OCI-M2 (cell line): ENCODE results near the gene CNN3.

ENCODE experiments used
- DNase-seq: peaks from one replicate; lab custom pipeline; 2025; ENCODE audit not compliant: unreplicated experiment; lab: John Stamatoyannopoulos, UW

The CNN3 gene

DNA sequence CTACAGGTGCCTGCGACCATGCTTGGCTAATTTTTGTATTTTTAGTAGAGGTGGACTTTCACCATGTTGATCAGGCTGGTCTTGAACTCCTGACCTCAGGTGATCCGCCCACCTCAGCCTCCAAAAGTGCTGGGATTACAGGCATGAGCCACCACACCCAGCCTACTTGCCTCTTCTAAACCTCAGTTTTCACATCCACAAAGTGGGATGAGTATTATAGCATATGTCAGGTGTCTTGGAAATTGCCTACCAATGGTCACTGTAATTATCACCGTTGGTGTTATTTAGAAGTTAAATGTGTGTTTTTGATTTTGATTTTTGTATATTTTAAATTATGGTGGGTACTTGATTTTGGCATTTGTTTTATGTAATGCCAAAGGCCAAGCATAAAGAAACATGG is 70.0 kb downstream of the CNN3 start:
- no peak for DNase-seq

DNA sequence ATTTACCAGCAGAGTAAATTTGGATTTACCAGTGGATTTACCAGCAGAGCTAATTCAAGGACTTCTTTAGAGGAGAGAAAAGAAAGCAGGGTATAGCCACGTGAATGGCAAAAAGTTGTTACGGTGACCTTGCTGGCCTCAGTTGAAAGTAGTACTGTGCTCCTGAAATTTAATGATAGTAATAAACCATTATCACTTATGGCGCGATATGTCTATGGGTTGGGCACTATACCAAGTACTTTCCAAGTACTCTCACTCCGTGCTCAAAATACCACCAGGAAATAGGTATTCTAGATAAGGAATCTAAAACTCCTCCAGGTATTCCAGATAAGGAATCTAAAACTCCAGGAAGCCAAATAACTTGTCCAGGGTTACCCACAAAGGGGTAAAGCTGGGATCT is 70.9 kb downstream of the CNN3 start:
- no peak for DNase-seq

GRCh38 chr1:94855307-94855700 is 71.6 kb downstream of the CNN3 start:
- DNase-seq: no peak

GRCh38 chr1:94854458-94855306 is 72.2 kb downstream of the CNN3 start:
- DNase-seq: peak; percentile 16

DNA sequence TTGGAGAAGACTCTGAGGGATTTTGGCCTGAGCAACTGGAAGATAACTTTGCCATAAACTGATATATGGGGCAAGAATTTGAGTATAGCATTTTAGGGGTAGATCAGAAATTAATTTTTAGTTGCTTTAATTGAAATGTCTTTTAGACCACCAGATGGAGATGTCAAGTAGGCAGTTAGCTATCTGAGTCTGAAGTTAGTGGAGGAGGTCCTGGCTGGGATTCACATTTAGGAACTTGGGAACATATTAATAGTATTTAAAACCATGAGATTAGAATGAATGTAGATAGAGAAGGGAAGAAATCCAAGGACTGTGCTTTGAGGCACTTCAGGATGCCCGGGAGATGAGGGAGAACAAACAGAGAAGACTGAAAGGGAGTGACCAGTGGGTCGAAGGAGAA is 74.1 kb downstream of the CNN3 start:
- no peak for DNase-seq

DNA sequence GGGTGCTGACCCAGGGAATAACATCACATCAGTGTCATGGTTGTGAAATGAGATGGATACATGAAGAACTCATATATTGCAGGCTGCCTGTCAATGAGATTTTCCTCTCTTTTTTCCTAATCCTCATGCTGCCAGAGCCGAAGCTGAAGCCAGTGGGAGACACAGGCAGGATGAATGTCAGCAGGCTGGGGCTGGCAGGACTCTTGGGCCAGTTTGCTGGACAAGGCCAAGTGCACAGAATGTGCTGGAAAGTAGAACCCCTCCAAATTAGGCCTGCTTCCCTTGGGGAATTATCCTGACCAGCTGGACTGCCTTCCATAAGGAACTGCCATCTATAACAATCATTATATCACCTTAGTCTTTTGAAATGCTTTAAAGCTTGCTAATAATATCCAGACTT is 75.3 kb downstream of the CNN3 start:
- DNase-seq: no peak
